Kidney (tissue), 14 donors: Measurements from ENCODE around the gene TRIM40. TPM values are rescaled to one million over a fixed set of nuclear protein-coding genes. Genes with fewer than 3 reads are reported as not detected.

ENCODE experiments used
- DNase-seq, 5 donors: peaks; one replicate each; pipeline ENCODE4 v3.0.0-alpha.2; 2013 to 2020
- FAIRE-seq: peaks from 2 replicates; lab custom pipeline; 2012; peaks lifted over from hg19 to GRCh38; lab: Jason Lieb, UNC
- H3K27ac ChIP-seq, 2 donors: one replicate each; pipeline ENCODE4 v1.7.0; 2013; ENCODE audit warnings: low read depth in 2 of 2, low read length in 2 of 2, inconsistent platforms in 1 of 2
- H3K27me3 ChIP-seq: one replicate; pipeline ENCODE4 v1.7.1; 2013; ENCODE audit warnings: low read length, inconsistent platforms; ENCODE audit not compliant: control insufficient read depth, insufficient read depth
- H3K36me3 ChIP-seq, 3 donors: one replicate each; pipeline versions ENCODE4 v1.7.0 to v1.7.1; 2013; ENCODE audit warnings: low read length in 3 of 3, control low read depth in 1 of 3, inconsistent platforms in 1 of 3; ENCODE audit not compliant: insufficient read depth in 3 of 3, control insufficient read depth in 2 of 3
- H3K4me1 ChIP-seq, 3 donors: one replicate each; pipeline versions ENCODE4 v1.7.0 to v1.7.1; 2013; ENCODE audit warnings: low read length in 3 of 3, inconsistent platforms in 1 of 3, low read depth in 1 of 3; ENCODE audit not compliant: control insufficient read depth in 2 of 3, insufficient read depth in 2 of 3
- H3K4me3 ChIP-seq, 3 donors: one replicate each; pipeline versions ENCODE4 v1.7.0 to v1.8.1; 2013; ENCODE audit warnings: low read length in 3 of 3, control low read depth in 1 of 3, inconsistent platforms in 1 of 3
- H3K9ac ChIP-seq, 3 donors: one replicate each; pipeline versions ENCODE4 v1.7.0 to v1.7.1; 2013; ENCODE audit warnings: low read length in 3 of 3, control low read depth in 1 of 3, inconsistent platforms in 1 of 3
- H3K9me3 ChIP-seq, 3 donors: one replicate each; pipeline versions ENCODE4 v1.7.0 to v1.7.1; 2013; ENCODE audit warnings: low read length in 3 of 3, control low read depth in 1 of 3, inconsistent platforms in 1 of 3; ENCODE audit not compliant: control insufficient read depth in 2 of 3, insufficient read depth in 1 of 3
- CTCF ChIP-seq: IDR thresholded peaks from 3 replicates; pipeline ENCODE4 v1.5.1; 2012; ENCODE audit warnings: mild to moderate bottlenecking, moderate library complexity, borderline replicate concordance; ENCODE audit not compliant: insufficient read depth; ENCODE audit errors: extremely low read depth
- intact Hi-C: fragments of 100-400 bp; cut with DNase I; formaldehyde crosslinking; loops from one replicate; pipeline ENCODE4 v1.11.1; 2022
- polyA plus RNA-seq: library from polyadenylated mRNA; stranded (reverse); fragments of 350-450 nt; fragmentation: Illumina TruSeq; extraction: RNeasy Lipid Tissue Mini Kit (QIAGEN cat#74804); gene quantifications from one replicate; pipeline ENCODE4 v1.2.3, GENCODE V29; 2014; ENCODE audit warnings: low read depth, low replicate concordance; ENCODE audit not compliant: insufficient read depth
- total RNA-seq: library from RNA; stranded (reverse); fragmentation: NEBNext Ultra II Directional; extraction: Animal tissue kit (Norgen Biotek cat#: 25700); gene quantifications from one replicate; pipeline ENCODE4 v1.2.1, GENCODE V29; 2021
- donor health status: control.
- donor health status: control.
- donor health status: control.
- donor health status: control.
- donor health status: control.
- donor health status: DM: yes; HTN: yes; CAD: no.
- donor health status: Normal renal cell carcinoma (clear cell type).

The TRIM40 gene
- total and polyA plus RNA-seq, 2 donors from 2014 or later = not detected

DNA sequence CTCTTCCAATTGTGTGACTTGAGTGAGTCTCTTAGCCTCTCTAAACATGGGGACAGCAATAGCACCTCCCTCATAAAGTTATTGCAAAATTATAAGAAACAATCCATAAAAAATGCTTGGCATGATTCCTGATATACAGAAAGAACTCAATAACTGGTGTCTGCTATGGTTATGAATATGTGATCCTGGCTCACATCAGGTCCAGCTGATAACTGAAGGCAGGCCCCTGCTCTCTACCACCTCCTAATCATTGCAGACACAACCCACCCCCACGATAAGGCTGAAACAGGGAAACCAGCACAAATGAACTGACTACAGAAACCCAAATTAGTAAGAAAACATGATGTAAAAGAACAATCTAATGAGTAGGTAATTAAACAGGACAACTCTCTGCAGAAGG is 32.8 kb downstream of the TRIM40 start:
- H3K9me3 ChIP-seq = no peaks in the 10 kb centered on the region
- H3K4me1 ChIP-seq = no peaks in the 10 kb centered on the region
- FAIRE-seq (no peak), DNase-seq (no peak)
- no peak overlapping the region for H3K9ac ChIP-seq
- H3K27me3 ChIP-seq = peaks cover 16% of the 10 kb centered on the region
- no peak overlapping the region for H3K4me3 ChIP-seq
- intact Hi-C loops = no loop called here
- no peak for TF ChIP-seq CTCF
- H3K36me3 ChIP-seq = peaks cover 0 to 4% (median 4%) of the 10 kb centered on the region in 3 donors
- no peak overlapping the region for H3K27ac ChIP-seq

DNA sequence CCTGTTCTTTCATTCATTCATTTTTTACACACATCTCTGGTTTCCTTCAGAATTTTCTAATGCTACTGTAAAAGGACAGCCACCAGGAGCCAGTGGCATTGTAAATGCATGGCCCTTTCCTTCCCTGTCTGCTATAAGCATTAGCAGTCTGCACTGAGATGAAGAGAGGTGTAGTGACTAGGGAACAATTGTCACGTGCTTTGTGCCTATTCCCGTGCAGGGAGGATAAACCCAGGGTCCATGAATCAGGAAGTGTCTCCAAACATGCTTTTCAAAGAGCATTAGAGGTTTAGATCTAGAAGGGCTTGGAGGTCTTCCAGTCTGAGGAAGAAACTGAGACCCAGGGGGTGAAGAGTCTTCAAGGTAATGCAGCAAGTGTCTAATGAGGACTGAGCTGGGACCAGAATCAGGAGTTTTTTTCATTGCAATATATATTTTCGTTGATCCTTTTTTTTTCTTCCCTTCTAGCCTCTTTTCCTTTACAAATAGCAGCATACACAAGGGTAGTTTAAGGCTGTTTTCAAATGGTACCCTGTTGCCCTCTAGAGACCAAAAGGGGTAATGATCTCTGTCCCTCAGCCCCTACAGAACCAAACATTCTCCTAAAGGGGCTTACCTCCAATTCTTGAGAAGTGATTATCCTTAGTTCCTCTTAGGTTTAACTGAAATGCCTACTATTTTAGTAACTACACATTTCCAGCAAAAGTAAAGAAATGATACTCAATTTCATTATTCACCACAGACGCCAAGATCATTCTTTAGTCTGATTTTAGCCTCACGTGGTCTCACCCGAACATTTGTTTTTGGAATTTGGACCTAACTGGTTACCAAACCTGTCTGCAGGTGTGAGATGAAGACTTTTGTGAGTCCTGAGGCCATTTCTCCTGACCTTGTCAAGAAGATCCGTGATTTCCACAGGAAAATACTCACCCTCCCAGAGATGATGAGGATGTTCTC is 34.0 kb downstream of the TRIM40 start:
- no peaks in the 10 kb centered on the region for H3K4me1 ChIP-seq
- peaks cover 16% of the 10 kb centered on the region for H3K27me3 ChIP-seq
- H3K9me3 ChIP-seq = no peaks in the 10 kb centered on the region
- DNase-seq (peak in 2 of 5 donors; percentile 43 to 66), FAIRE-seq (peak; percentile 68)
- no peak overlapping the region for H3K27ac ChIP-seq
- H3K9ac ChIP-seq = no peak overlapping the region
- intact Hi-C loops = no loop called here
- no peak overlapping the region for H3K4me3 ChIP-seq
- TF ChIP-seq CTCF = peak; percentile 71
- H3K36me3 ChIP-seq = peaks cover 0 to 4% (median 4%) of the 10 kb centered on the region in 3 donors

DNA sequence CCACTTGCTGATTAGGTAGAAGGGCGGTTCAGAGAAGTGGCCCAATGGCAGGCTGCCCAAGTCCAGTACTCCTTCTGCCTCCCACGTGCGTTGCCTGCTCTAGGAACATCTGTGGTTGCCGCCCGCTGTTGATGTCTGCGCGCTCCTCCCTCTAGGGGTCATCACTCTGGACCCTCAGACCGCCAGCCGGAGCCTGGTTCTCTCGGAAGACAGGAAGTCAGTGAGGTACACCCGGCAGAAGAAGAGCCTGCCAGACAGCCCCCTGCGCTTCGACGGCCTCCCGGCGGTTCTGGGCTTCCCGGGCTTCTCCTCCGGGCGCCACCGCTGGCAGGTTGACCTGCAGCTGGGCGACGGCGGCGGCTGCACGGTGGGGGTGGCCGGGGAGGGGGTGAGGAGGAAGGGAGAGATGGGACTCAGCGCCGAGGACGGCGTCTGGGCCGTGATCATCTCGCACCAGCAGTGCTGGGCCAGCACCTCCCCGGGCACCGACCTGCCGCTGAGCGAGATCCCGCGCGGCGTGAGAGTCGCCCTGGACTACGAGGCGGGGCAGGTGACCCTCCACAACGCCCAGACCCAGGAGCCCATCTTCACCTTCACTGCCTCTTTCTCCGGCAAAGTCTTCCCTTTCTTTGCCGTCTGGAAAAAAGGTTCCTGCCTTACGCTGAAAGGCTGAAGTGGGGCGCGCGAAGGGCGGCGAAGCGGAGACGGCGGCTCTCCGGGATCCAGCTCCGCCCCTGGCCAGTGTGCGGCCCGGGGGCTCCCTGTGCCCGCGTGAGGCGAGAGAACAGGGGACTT is 35.9 kb downstream of the TRIM40 start:
- H3K4me3 ChIP-seq = no peak overlapping the region
- DNase-seq = peak in 4 of 5 donors; percentile 53 to 74 (median 62)
- no peaks in the 10 kb centered on the region for H3K9me3 ChIP-seq
- H3K36me3 ChIP-seq = peaks cover 0 to 4% (median 4%) of the 10 kb centered on the region in 3 donors
- H3K27ac ChIP-seq = no peak overlapping the region
- peaks cover 18% of the 10 kb centered on the region for H3K27me3 ChIP-seq
- no peaks in the 10 kb centered on the region for H3K4me1 ChIP-seq
- intact Hi-C loops = no loop called here
- no peak overlapping the region for H3K9ac ChIP-seq
- no peak for FAIRE-seq
- no peak for TF ChIP-seq CTCF
